Medulla oblongata (tissue), 1 donor: Measurements from ENCODE around the gene DXO.
"Not testable (repeated sequence)": the region's sequence is repeated elsewhere in the genome, so short reads cannot be mapped to it uniquely, and the experiment has no call there.

Experiments used
- DNase-seq: peaks from one replicate; pipeline ENCODE4 v3.0.0-alpha.2; 2015; ENCODE audit errors: extremely low spot score

The DXO gene

GRCh38 chr6:31971993-31972708 lies at the start of gene DXO:
TSS of gene DXO (minus strand) at chr6:31972138. CDS start at chr6:31971675, 463 bp downstream.
- peak; percentile 97 for DNase-seq

DNA sequence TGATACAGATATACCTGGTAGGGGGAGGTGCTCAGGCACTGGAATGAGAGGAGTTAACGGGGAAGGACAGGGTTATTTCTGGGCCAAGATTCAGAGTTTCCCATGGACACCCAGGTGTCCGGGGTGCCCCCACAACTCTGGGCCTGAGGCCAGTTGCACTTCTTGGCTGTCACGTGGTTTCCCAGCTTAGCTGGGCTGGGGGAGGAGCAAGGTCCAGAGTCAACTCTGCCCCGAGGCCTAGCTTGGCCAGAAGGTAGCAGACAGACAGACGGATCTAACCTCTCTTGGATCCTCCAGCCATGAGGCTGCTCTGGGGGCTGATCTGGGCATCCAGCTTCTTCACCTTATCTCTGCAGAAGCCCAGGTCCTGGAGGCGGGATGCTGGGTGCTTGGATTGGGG lies 42.6 kb upstream of the DXO start, which contains the start of gene C4B:
TSS of gene C4B (plus strand) at position 249 of the 400 bp plus-strand sequence. CDS start at position 300, 51 bp downstream.
- DNase-seq = not testable (repeated sequence)

DNA sequence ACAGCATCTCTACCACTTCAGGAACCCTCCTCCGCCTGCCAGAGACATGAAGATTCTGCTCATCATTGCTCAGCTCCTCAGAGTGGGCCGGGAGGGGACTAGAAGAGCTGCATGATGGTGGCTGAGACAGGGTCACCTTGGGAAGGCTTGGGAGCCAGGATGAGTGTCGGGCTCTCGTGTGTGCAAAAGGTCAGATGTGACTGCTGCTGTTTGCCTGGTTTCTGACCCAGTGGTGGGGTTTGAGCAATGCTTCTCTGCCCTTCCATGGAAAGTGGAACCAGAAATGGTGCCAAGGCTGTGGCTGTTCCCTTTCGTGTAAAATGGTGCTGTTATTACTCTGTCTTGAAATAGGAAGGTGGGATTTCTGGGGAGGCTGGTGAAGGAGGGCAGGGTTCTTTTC lies 41.8 kb upstream of the DXO start:
- DNase-seq = not testable (repeated sequence)

- DNase-seq = not testable (repeated sequence)
These were observed 41.1 kb upstream of the DXO start for GRCh38 chr6:32012941-32013617.

DNA sequence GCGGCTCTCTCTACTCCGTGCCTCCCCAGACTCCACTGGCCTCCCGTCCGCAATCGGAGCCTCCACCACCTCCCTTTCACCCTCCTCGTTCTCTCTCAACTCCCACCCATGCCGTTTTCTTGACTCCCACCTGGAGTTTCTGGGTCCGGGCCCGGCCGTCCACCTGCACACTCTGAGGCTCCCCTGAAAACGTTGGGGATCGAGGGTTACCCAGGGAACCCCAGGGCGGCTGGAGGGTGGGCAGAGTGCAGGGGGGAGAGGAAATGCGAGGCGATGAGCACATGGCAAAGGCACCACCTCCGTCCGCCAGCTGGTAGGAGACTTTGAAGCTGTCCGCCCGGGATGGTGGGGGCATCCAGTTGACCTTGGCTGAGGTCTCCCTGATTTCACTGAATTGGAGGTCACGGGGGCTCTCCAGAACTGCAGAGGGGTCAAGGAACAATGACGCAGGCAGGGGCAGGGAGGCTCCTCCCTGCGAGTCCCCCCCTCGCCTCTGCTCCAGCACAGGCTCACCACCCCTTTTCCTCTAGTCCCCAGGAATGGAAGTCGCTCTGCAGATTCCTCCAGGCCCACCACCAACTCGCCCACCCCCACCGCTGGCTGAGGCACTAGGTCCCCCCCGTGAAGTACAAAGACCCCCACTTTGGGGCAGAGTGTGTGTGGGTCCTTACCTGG lies 39.1 kb upstream of the DXO start:
- not testable (repeated sequence) for DNase-seq

- not testable (repeated sequence) for DNase-seq
These were observed 37.6 kb upstream of the DXO start for GRCh38 chr6:32009537-32009936.

DNA sequence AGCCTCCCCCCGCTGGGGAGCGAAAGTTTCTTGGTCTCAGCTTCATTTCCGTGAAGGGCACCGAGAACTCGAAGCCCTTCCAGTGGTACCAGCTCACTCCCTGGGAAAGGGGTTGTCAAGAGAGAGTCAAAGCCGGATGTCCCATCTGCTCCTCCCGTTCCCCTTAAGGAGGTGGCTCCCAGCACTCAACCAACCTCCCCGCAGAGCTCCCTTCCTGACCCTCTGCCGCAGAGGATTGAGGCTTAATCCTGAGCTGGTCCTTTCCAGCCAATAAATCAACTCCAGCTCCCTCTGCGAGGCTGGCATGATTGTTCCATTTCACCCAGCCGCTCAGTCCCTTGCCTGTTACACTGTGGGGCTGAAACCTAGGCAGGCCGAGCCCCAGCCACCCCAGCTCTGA lies 36.7 kb upstream of the DXO start:
- DNase-seq = not testable (repeated sequence)

DNA sequence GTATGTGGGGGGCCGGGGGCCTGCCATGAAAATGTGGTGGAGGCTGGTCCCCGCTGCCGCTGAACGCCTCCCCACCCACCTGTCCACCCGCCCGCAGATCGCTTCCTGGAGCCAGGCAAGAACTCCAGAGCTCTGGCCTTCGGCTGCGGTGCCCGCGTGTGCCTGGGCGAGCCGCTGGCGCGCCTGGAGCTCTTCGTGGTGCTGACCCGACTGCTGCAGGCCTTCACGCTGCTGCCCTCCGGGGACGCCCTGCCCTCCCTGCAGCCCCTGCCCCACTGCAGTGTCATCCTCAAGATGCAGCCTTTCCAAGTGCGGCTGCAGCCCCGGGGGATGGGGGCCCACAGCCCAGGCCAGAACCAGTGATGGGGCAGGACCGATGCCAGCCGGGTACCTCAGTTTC lies 36.1 kb upstream of the DXO start:
- DNase-seq = not testable (repeated sequence)

GRCh38 chr6:32007086-32007485 lies 35.1 kb upstream of the DXO start:
- DNase-seq = not testable (repeated sequence)

DNA sequence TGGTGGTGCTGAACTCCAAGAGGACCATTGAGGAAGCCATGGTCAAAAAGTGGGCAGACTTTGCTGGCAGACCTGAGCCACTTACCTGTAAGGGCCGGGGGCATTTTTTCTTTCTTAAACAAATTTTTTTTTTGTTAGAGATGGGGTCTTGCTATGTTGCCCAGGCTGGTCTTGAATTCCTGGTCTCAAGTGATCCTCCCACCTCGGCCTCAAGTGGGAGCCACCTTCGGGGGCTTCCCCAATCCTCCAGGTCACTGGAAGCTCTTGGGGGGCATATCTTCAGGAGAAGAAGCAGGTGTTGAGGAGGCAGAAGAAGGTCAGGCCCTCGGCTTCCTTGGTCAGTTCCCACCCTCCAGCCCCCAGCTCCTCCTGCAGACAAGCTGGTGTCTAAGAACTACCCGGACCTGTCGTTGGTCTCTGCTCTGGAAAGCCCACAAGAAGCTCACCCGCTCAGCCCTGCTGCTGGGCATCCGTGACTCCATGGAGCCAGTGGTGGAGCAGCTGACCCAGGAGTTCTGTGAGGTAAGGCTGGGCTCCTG lies 34.1 kb upstream of the DXO start:
- not testable (repeated sequence) for DNase-seq

DNA sequence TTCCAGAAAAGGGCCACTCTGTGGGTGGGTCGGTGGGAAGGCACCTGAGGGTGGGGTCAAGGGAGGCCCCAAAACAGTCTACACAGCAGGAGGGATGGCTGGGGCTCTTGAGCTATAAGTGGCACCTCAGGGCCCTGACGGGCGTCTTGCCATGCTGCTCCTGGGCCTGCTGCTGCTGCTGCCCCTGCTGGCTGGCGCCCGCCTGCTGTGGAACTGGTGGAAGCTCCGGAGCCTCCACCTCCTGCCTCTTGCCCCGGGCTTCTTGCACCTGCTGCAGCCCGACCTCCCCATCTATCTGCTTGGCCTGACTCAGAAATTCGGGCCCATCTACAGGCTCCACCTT lies 33.6 kb upstream of the DXO start:
- not testable (repeated sequence) for DNase-seq

DNA sequence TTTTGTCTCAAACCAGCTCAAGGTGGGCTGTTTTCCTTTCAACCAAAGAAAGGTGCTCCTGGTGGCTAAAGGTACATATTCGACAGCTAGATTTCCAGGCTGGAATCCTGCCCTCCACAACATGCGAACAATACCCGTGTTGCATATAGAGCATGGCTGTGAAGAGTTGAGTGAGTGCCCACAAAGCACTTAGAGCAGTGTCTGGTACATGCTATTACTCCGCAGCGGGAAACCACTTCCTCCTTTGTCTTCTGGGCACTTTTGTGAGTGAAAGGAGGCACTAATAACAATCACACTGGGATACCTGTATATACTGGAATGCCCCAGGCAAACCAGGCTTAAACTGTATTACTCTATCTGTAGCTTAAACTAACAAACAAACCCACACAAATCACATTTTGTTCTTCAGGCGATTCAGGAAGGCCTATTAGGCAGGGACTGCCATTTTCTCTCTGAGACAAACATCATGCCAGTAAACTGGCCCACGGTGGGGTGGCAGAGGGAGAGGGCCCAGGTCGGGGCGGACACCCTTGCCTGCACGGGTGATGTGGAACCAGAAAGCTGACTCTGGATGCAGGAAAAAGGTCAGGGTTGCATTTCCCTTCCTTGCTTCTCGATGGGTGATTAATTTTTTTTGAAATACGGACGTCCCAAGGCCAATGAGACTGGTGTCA lies 33.1 kb upstream of the DXO start:
- DNase-seq = not testable (repeated sequence)

DNA sequence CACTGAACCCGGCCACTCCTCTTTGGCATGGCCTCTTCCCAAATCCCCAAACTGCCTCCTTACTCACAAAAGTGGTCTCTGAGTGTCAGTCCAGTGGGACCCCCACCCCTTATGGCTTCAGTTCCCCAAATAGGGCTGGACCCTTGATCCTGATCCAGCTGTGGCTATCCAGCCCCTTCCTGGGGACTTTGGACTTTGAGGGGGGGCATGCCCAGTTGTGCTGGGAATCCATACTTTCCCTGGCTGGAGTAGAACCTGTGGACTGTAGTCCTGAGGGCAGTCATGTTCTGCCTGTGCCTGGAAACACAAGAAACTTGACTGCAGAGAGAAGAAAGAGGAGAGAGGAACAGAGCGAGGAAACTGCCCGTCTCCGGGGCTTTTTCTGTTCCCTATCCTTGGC lies 32.5 kb upstream of the DXO start:
- DNase-seq = not testable (repeated sequence)

DNA sequence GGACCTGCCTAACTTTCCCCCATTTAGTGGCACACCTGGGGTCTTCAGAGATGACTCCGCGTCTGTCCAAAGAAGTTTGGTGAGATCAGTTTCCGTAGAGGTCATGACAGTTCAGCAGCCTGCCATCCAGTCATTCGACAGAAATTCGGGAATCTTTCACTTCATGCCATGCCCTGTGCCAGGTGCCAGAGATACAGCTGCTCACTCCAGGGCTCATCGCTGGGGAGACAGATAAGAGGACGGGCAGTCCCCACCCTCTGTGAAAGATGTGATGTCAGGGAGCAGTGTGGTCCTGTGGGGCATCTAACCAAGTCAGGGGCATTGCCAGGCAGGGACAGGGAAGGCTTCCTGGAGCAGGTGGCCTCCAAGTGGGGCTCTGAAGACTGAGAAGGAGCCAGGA lies 31.4 kb upstream of the DXO start:
- not testable (repeated sequence) for DNase-seq

DNA sequence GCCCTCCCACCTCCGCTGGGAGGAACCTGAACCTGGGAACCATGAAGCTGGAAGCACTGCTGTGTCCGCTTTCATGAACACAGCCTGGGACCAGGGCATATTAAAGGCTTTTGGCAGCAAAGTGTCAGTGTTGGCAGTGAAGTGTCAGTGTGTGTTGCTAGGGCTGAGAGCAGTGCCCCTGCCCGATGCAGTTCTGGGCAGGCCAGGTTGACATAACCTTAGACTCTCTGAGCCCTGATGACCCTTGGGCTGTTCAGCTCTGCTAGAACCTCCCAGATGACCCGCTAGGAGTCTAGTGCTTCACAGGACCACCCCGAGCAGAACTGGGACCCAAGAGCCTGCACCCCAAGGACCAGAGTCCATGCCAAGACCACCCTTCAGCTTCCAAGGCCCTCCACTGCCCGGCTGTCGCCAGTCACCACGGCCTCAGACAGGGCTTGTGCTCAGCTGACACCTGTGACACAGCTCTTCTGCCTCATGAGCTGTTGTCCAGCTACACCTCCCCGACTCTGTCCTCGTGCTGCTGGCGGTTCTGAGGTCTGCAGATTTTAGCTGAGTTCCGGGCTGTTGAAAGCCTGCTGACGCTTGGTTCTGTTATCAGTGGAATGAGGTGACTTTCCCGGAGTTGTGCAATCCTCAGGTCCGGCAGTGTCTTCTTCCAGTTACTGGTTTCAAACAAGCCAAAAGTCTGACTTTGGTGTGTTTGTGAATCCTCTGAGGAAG lies 30.8 kb upstream of the DXO start:
- DNase-seq = not testable (repeated sequence)

DNA sequence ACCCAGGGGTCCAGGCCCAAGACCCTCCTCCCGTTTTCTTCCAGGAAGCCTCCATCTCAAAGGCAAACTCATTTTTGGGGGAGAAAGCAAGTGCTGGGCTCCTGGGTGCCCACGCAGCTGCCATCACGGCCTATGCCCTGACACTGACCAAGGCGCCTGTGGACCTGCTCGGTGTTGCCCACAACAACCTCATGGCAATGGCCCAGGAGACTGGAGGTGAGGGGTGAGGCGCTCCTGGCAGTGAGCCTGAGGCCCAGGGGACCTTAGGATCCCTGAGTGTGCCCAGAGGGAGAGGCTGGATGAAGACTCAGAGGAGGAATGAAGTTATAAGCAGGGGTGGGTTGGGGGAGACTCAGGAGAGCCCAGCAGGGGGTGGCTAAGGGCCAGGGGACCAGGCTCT lies 24.4 kb upstream of the DXO start:
- DNase-seq = not testable (repeated sequence)

DNA sequence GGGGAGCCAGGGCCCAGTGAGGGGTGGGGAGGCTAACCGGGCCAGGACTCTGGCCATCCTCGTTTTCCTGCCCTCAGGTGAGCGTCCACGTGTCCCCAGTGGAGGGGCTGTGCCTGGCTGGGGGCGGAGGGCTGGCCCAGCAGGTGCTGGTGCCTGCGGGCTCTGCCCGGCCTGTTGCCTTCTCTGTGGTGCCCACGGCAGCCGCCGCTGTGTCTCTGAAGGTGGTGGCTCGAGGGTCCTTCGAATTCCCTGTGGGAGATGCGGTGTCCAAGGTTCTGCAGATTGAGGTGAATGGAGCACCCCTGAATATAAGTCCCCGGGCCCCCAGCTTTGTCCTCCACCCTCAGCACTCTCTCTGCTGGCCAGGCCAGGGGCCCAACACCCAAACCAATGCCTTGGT lies 22.5 kb upstream of the DXO start:
- DNase-seq = not testable (repeated sequence)

DNA sequence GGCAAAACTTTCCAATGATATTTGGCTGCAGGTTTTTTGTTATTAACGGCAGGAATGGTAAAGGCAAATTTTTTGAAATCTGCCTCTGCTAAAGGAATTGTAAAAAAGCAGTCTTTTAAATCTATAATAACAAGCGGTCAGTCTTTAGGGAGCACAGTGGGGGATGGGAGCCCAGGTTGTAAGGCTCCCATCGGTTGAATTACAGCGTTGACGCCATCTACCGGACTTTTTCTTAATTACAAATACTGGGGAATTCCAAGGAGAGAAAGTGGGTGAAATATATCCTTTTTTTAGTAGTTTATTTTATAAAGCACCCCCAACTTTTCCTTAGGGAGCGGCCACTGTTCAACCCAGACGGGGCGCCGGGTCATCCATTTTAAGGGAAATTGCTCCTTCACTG lies 17.4 kb upstream of the DXO start:
- DNase-seq = not testable (repeated sequence)

DNA sequence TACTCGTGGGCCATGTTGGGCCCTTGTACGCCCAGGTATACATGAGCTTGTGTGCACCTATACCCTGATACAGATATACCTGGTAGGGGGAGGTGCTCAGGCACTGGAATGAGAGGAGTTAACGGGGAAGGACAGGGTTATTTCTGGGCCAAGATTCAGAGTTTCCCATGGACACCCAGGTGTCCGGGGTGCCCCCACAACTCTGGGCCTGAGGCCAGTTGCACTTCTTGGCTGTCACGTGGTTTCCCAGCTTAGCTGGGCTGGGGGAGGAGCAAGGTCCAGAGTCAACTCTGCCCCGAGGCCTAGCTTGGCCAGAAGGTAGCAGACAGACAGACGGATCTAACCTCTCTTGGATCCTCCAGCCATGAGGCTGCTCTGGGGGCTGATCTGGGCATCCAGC lies 9.8 kb upstream of the DXO start, which contains the start of gene C4A:
TSS of gene C4A (plus strand) at position 314 of the 400 bp plus-strand sequence. CDS start at position 365, 51 bp downstream.
- not testable (repeated sequence) for DNase-seq

- not testable (repeated sequence) for DNase-seq
These were observed 9.1 kb upstream of the DXO start for GRCh38 chr6:31980998-31981397.
